HCT116 (cell line): ENCODE results near the gene LPIN1. TPM values are rescaled to one million over a fixed set of nuclear protein-coding genes. Genes with fewer than 3 reads are reported as not detected.

Source experiments
- ATAC-seq: fragments of 200-7000 bp; cut with Tn5 transposase; 2 replicates; pipeline ENCODE4 v1.9.1; 2020; ENCODE audit warnings: mild to moderate bottlenecking, moderate library complexity
- BruUV-seq: library from RNA; stranded (reverse); fragments of 400-500 nt; replicated peaks from 2 replicates; lab custom pipeline; 2021; lab: Mats Ljungman, UMichigan
- CTCF ChIA-PET: fragments of 300-600 bp; sonication (Branson Sonifier 250); formaldehyde crosslinking; loops from one replicate; lab custom pipeline; 2021; ENCODE audit warnings: antibody characterized with exemption; lab: Charles Lee
- POLR2A ChIA-PET: fragments of 300-600, 350-600 bp; sonication (Branson Sonifier 250); formaldehyde crosslinking; loops from one replicate; lab custom pipeline; 2021; ENCODE audit warnings: antibody characterized with exemption; lab: Charles Lee
- RAD21 ChIA-PET, 2 experiments: fragments of 300-600 bp; sonication (Branson Sonifier 250); formaldehyde crosslinking; loops; one replicate each; lab custom pipeline; 2023; ENCODE audit warnings: low total read pairs in 2 of 2; ENCODE audit not compliant: uncharacterized antibody in 2 of 2, unreplicated experiment in 2 of 2, low non-redundant PET in 1 of 2; lab: Charles Lee
- DNase-seq: peaks from one replicate; pipeline ENCODE4 v3.0.0-alpha.2; 2010; ENCODE audit warnings: low read depth, low spot score
- H2AFZ ChIP-seq: fragments of 200-600 bp; shearing (Covaris generic), sonication (generic); 2 replicates; pipeline ENCODE4 v1.6.1; 2017; ENCODE audit warnings: low read depth, mixed run types, mixed read lengths, antibody characterized with exemption, low read length; ENCODE audit not compliant: poor library complexity, severe bottlenecking
- H3K27ac ChIP-seq: 2 replicates; pipeline ENCODE4 v1.5.1; 2012; ENCODE audit warnings: low read depth, low read length
- H3K27me3 ChIP-seq: fragments of 200-600 bp; sonication (generic); 2 replicates; pipeline ENCODE4 v1.6.1; 2016; ENCODE audit warnings: mixed run types, low read length, mixed read lengths; ENCODE audit not compliant: insufficient read depth
- H3K36me3 ChIP-seq, 2 experiments: fragments of 200-500 bp in 1 of 2; fragments of 200-600 bp in 1 of 2; sonication (Bioruptor generic) in 1 of 2; sonication (generic) in 1 of 2; 2 replicates each; pipeline versions ENCODE4 v1.5.1 to v1.6.1; 2014 to 2016; ENCODE audit warnings: low read length in 2 of 2, inconsistent platforms in 1 of 2, mixed read lengths in 1 of 2, mixed run types in 1 of 2; ENCODE audit not compliant: insufficient read depth in 2 of 2, control insufficient read depth in 1 of 2
- H3K4me1 ChIP-seq, 2 experiments: fragments of 200-600 bp in 1 of 2; sonication (generic) in 1 of 2; 2 replicates each; pipeline versions ENCODE4 v1.5.1 to v1.6.1; 2012 to 2017; ENCODE audit warnings: low read length in 2 of 2, inconsistent platforms in 1 of 2, mild to moderate bottlenecking in 1 of 2, mixed read lengths in 1 of 2, mixed run types in 1 of 2, moderate library complexity in 1 of 2; ENCODE audit not compliant: insufficient read depth in 2 of 2, control insufficient read depth in 1 of 2
- H3K4me2 ChIP-seq: fragments of 200-600 bp; sonication (generic); 2 replicates; pipeline ENCODE4 v1.6.1; 2017; ENCODE audit warnings: mixed run types, low read length, mixed read lengths
- H3K4me3 ChIP-seq, 2 experiments: fragments of 200-600 bp in 1 of 2; sonication (generic) in 1 of 2; replicated peaks in 1 of 2; 2 replicates each; pipeline ENCODE4 v1.5.1; 2011 to 2016; ENCODE audit warnings: low read length in 2 of 2, control low read depth in 1 of 2, low read depth in 1 of 2, mild to moderate bottlenecking in 1 of 2, mixed read lengths in 1 of 2, mixed run types in 1 of 2
- H3K79me2 ChIP-seq: fragments of 200-600 bp; sonication (generic); 2 replicates; pipeline ENCODE4 v1.6.1; 2017; ENCODE audit warnings: mild to moderate bottlenecking, mixed run types, low read length, moderate library complexity, mixed read lengths; ENCODE audit not compliant: insufficient read depth
- H3K9ac ChIP-seq: fragments of 200-600 bp; sonication (generic); 2 replicates; pipeline ENCODE4 v1.6.1; 2016; ENCODE audit warnings: low read length, mixed read lengths
- H3K9me2 ChIP-seq: fragments of 200-600 bp; sonication (generic), shearing (Covaris generic); 2 replicates; pipeline ENCODE4 v1.6.1; 2017; ENCODE audit warnings: mixed run types, mild to moderate bottlenecking, moderate library complexity; ENCODE audit not compliant: insufficient read depth
- H3K9me3 ChIP-seq, 2 experiments: fragments of 200-500 bp in 1 of 2; fragments of 200-600 bp in 1 of 2; sonication (Bioruptor generic) in 1 of 2; sonication (generic) in 1 of 2; 2 replicates each; pipeline ENCODE4 v1.6.1; 2014 to 2017; ENCODE audit warnings: low read length in 2 of 2, mixed read lengths in 2 of 2, inconsistent platforms in 1 of 2, low read depth in 1 of 2, mild to moderate bottlenecking in 1 of 2, mixed run types in 1 of 2, moderate library complexity in 1 of 2; ENCODE audit not compliant: control insufficient read depth in 1 of 2, insufficient read depth in 1 of 2
- H4K20me1 ChIP-seq: fragments of 200-600 bp; sonication (generic), shearing (Covaris generic); 2 replicates; pipeline ENCODE4 v1.6.1; 2017; ENCODE audit warnings: mixed run types, mild to moderate bottlenecking, moderate library complexity; ENCODE audit not compliant: insufficient read depth
- ATF3 ChIP-seq: IDR thresholded peaks from 2 replicates; pipeline ENCODE4 v1.6.1; 2012
- CBX3 ChIP-seq: IDR thresholded peaks from 2 replicates; pipeline ENCODE4 v1.6.1; 2012; ENCODE audit warnings: low read depth
- CEBPB ChIP-seq: IDR thresholded peaks from 2 replicates; pipeline ENCODE4 v1.6.1; 2012; ENCODE audit warnings: low read depth
- CTCF ChIP-seq, 3 experiments: fragments of 200-600 bp in 1 of 3; sonication (generic) in 1 of 3; IDR thresholded peaks in 2 of 3; conservative IDR thresholded peaks in 1 of 3; 2 replicates each; pipeline ENCODE4 v1.5.1; 2012 to 2017; ENCODE audit warnings: low read depth in 2 of 3, low read length in 2 of 3, antibody characterized with exemption in 1 of 3, borderline replicate concordance in 1 of 3, control low read depth in 1 of 3, mild to moderate bottlenecking in 1 of 3, mixed read lengths in 1 of 3, mixed run types in 1 of 3, moderate library complexity in 1 of 3; ENCODE audit not compliant: insufficient read depth in 1 of 3
- EGR1 ChIP-seq: IDR thresholded peaks from 2 replicates; pipeline ENCODE4 v1.6.1; 2012; ENCODE audit warnings: low read depth
- ELF1 ChIP-seq: IDR thresholded peaks from 2 replicates; pipeline ENCODE4 v1.6.1; 2012; ENCODE audit warnings: low read depth, borderline replicate concordance
- EZH2 ChIP-seq: fragments of 200-600 bp; sonication (generic); IDR thresholded peaks from 2 replicates; pipeline ENCODE4 v1.6.1; 2017; ENCODE audit warnings: antibody characterized with exemption, mixed run types
- EZH2phosphoT487 ChIP-seq: fragments of 200-600 bp; IDR thresholded peaks from 2 replicates; pipeline ENCODE4 v1.6.1; 2018; ENCODE audit warnings: antibody characterized with exemption, borderline replicate concordance
- MAX ChIP-seq: IDR thresholded peaks from 2 replicates; pipeline ENCODE4 v1.6.1; 2012
- POLR2AphosphoS5 ChIP-seq: IDR thresholded peaks from 2 replicates; pipeline ENCODE4 v1.6.1; 2011; ENCODE audit warnings: mild to moderate bottlenecking, low read depth, low read length, moderate library complexity
- REST ChIP-seq: IDR thresholded peaks from 2 replicates; pipeline ENCODE4 v1.6.1; 2012; ENCODE audit warnings: low read depth
- SIN3A ChIP-seq: IDR thresholded peaks from 2 replicates; pipeline ENCODE4 v1.6.1; 2012; ENCODE audit warnings: low read depth
- SP1 ChIP-seq: IDR thresholded peaks from 2 replicates; pipeline ENCODE4 v1.6.1; 2012; ENCODE audit warnings: low read depth
- SRF ChIP-seq: IDR thresholded peaks from 2 replicates; pipeline ENCODE4 v1.6.1; 2012; ENCODE audit warnings: low read depth
- TCF7L2 ChIP-seq: IDR thresholded peaks from 2 replicates; pipeline ENCODE4 v1.7.0; 2011; ENCODE audit warnings: borderline replicate concordance, inconsistent platforms; ENCODE audit not compliant: insufficient read depth, insufficient read length; ENCODE audit errors: extremely low read depth
- YY1 ChIP-seq: IDR thresholded peaks from 2 replicates; pipeline ENCODE4 v1.6.1; 2011; ENCODE audit warnings: low read length, low read depth, moderate library complexity, mild to moderate bottlenecking; ENCODE audit not compliant: insufficient replicate concordance; ENCODE audit errors: extremely low read depth
- ZNF274 ChIP-seq: fragments of 200-500 bp; sonication (Bioruptor generic); IDR thresholded peaks from 2 replicates; pipeline ENCODE4 v1.6.1; 2014; ENCODE audit warnings: mild to moderate bottlenecking, low read depth, low read length, inconsistent platforms
- intact Hi-C: fragments of 100-400 bp; cut with micrococcal nuclease; formaldehyde crosslinking; loops from 2 replicates; pipeline ENCODE4 v1.10.0; 2022
- total RNA-seq: library from RNA; stranded (reverse); gene quantifications from one replicate; pipeline ENCODE4 v1.2.1, GENCODE V29; 2021; ENCODE audit not compliant: unreplicated experiment

LPIN1 gene
- total RNA-seq, 1 experiment from 2014 or later, result 16.7 TPM

GRCh38 chr2:11829947-11830707 is 83.7 kb downstream of the LPIN1 start:
- ChIA-PET POLR2A (interaction anchor here (1.5 kb wide), 1 partner anchor 886 kb away, joined by 6 read pairs; no protein-coding TSS in a partner anchor), CTCF (interaction anchor here (1.0 to 2.8 kb wide), 10 partner anchors 11 to 1177 kb away, joined by 3 to 29 read pairs (median 4); partner anchors contain the start of gene TRIB2), RAD21 (interaction anchor here in 1 of 2 experiments (0.9 kb wide), 2 partner anchors 886 to 1177 kb away, joined by 3 to 4 read pairs; no protein-coding TSS in a partner anchor)
- H3K4me3 ChIP-seq, result peak overlapping the region; percentile 33 to 50
- H3K36me3 ChIP-seq, result no peaks in the 10 kb centered on the region
- intact Hi-C loops, result loop anchor here (1.0 to 10.0 kb wide), 4 partner anchors 345 to 1177 kb away; partner anchors contain the start of gene TRIB2
- ATAC-seq (peak; percentile 95), DNase-seq (peak; percentile 90)
- H3K27me3 ChIP-seq, result no peaks in the 10 kb centered on the region
- H3K9me2 ChIP-seq, result no peaks in the 10 kb centered on the region
- peak overlapping the region; percentile 96 for H3K27ac ChIP-seq
- peak overlapping the region; percentile 51 for H2AFZ ChIP-seq
- no TSS peak for BruUV-seq
- H3K9me3 ChIP-seq, result no peaks in the 10 kb centered on the region
- H3K9ac ChIP-seq, result peak overlapping the region; percentile 49
- H3K4me2 ChIP-seq, result peak overlapping the region; percentile 87
- H3K4me1 ChIP-seq, result peaks cover 27 to 31% of the 10 kb centered on the region in 2 experiments
- H3K79me2 ChIP-seq, result no peaks in the 10 kb centered on the region
- no peaks in the 10 kb centered on the region for H4K20me1 ChIP-seq
- TF ChIP-seq REST, result no peak
- TF ChIP-seq EZH2phosphoT487, result no peak
- TF ChIP-seq ZNF274, result no peak
- TF ChIP-seq CEBPB, result peak; percentile 97
- no peak; the same call in 1 of the 2 replicates for TF ChIP-seq ELF1
- peak; percentile 67; the same call in 1 of the 2 replicates for TF ChIP-seq SIN3A
- peak; percentile 84 for TF ChIP-seq SRF
- peak; percentile 73 for TF ChIP-seq YY1
- peak; percentile 93 for TF ChIP-seq TCF7L2
- peak; percentile 95 for TF ChIP-seq CBX3
- TF ChIP-seq EZH2, result no peak
- no peak; the same call in 1 of the 2 replicates for TF ChIP-seq ATF3
- TF ChIP-seq EGR1, result peak; percentile 25; the same call in 1 of the 2 replicates
- peak; percentile 97 for TF ChIP-seq SP1
- peak; percentile 82 for TF ChIP-seq MAX
- peak; percentile 42 to 62 (median 57); a peak in 5 of 6 replicates for TF ChIP-seq CTCF (IDR thresholded peaks at IDR 0.05 in 2 of 3, conservative IDR thresholded peaks at IDR 0.05 in 1 of 3; ENCODE audit: borderline replicate concordance in 1 of 3, insufficient read depth in 1 of 3, low read depth in 2 of 3, low read length in 2 of 3)
- peak; percentile 65 for TF ChIP-seq POLR2AphosphoS5
